Stimulated activated CD8-positive, alpha-beta memory T cell treated with anti-CD3 and anti-CD28 coated beads, Interleukin-4, amount 100 ng/mL, for 4 hours (primary cell): ENCODE results near the gene SAMD8.
"Not testable (repeated sequence)": the region's sequence is repeated elsewhere in the genome, so short reads cannot be mapped to it uniquely, and the experiment has no call there.

Experiments used
- DNase-seq, 2 donors: peaks; one replicate each; pipeline ENCODE4 v3.0.0-alpha.2; 2020; ENCODE audit warnings: low read depth in 2 of 2, low spot score in 1 of 2

The SAMD8 gene

DNA sequence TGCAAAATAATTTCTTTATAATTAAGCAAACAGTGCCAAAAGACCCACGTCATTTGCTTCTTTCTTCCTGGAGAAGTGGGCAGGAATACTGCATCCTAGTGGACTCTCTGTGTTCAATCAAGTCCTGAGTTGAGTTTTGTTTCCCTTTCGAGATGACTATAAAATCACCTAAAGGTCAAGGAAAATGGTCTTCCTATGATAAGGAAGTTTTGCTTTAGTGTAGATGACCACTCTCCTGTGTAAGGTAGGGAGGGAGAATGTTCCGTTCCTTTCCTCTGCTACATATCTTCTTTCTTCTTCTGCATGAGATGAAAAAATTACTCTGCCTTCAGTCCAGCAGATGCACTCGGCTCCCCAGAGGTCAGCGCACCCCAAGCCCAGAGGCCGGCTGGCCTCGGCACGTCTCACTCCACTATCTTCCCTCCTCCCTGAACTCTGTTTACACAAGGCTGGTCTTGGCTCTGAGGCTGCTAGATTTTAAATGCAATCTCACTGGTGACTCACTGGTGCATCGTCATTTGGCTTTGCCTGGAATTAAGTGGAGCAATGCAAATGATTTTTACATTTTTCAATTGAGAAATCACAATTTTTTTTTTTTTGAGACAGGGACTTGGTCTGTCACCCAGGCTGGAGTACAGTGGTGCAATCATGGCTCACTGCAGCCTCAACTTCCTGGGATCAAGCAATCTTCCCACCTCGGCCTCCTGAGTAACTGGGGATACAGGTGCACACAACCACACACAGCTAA, 80.5 kb downstream of the SAMD8 start:
- DNase-seq = no peak

DNA sequence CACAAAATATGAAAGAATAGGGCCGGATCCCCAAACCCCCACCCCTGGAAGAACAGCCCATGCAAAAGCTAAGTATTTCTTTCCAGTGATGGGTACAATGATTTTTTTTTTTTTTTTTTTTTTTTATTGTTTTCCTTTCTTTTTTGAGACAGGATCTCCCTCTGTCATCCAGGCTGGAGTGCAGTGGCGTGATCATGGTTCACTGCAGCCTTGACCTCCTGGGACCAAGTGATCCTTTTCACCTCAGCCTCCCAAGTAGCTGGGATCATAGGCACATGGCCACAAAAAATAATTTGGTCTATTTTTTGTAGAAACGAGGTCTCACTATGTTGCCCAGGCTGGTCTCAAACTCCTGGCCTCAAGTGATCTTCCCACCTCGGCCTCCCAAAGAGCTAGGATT, 83.2 kb downstream of the SAMD8 start:
- DNase-seq = not testable (repeated sequence)

DNA sequence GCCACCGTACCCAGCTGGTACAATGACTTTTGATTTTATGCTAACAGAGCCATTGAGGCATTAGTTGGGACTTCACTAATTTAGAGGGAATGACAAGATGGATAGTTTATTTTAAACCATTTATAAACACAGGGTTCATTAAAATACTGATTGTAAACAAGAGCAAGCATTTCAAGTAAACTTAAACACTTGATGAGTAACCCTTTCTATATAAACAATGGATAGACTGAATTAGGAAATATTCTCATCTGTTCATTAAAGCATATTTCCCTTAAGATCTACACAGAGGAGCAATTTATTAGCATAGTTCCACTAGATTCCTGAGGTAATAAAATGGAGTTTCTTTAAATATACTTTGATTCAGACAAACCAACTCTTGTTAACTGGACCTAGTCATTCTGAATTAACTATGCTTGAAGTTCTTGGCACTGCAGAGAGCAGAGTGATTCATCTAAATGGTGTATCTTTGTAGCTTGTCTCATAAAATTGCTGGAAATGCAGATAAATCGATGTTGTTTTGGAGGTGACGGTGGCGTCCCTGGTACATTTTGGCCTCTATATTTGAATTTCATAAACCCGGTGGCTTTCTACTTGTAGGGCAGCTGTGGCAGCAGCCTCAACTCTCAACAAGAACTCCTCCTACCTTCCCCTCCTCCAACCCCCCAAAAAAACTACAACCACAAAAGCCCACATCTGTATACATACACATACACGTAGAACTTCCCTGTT, 83.7 kb downstream of the SAMD8 start:
- no peak for DNase-seq

DNA sequence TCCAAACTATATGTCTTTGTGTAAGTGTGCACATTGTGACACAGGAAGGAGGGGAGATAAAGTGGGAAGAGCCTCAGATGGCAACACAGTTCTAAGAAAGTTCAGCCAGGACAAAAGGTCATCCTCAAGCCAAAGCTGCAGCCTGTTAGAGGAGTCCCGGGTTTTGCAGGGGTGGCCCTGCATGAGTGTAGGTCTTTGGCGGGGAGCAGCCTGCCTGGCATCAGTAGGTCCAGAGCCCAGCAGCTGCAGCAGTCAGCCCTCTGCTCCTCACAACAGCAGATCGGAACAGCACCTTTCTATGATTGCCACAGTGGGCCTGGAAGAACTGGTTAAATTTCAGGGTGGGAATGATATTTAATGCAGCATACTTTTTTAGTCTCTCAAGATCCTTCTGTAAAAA, 85.6 kb downstream of the SAMD8 start:
- DNase-seq = no peak

DNA sequence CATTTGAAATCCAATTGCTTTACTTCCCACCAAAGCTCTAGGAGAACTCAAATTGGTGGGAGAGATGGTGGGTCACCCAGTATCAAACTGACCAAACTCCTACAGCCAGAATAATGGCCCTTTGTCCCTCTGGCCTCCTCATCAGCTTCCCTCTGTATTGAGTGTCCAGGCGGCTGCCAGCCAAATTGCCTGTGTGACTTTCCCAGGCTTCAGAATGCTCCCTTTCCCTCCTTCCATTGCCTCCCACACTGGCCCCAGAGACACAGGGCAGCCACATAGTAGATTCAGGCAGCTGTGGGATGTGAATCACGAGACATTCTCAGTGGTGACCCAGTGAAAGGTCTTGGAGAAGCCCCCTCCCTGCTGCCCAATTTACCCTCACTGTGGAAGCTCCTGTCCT, 86.5 kb downstream of the SAMD8 start:
- no peak for DNase-seq

DNA sequence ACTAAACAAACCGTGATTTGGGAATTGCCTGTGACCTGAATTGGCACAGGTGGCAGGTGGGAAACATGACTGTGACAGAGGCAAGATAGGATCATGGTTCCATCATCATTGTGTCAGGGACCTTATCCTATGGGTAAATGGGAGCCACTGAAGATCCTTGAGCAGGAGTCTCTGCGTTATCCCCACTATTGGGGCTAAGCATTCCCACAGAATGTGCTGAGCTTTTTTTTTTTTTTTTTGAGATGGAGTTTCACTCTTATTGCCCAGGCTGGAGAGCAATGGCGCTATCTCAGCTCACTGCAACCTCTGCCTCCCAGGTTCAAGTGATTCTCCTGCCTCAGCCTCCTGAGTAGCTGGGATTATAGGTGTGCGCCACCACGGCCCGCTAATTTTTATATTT, 88.5 kb downstream of the SAMD8 start:
- DNase-seq = not testable (repeated sequence)

DNA sequence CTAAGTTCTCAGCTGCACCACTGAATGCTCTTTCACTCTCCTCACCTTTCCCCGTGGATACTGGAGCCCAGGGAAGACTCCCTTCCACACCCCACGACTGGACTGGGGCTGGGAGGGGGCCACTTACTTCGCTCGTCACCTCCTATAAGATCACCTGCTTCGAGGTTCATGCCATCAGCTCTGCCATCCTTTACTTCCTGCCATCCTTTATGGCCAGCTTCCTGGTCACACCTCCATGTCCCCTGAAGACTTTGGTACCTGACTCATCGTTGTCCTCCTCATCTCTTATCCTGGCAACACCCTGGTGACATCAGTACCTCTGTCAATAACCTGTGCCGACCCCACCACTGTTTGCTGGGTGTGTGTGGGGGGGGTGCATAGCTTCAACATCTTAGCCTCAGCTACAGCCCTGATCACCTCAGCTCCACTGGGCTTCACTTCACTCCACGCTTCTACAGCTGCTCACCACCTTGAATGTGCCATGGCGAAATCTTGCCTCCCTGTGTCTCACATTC, 90.4 kb downstream of the SAMD8 start:
- no peak for DNase-seq

DNA sequence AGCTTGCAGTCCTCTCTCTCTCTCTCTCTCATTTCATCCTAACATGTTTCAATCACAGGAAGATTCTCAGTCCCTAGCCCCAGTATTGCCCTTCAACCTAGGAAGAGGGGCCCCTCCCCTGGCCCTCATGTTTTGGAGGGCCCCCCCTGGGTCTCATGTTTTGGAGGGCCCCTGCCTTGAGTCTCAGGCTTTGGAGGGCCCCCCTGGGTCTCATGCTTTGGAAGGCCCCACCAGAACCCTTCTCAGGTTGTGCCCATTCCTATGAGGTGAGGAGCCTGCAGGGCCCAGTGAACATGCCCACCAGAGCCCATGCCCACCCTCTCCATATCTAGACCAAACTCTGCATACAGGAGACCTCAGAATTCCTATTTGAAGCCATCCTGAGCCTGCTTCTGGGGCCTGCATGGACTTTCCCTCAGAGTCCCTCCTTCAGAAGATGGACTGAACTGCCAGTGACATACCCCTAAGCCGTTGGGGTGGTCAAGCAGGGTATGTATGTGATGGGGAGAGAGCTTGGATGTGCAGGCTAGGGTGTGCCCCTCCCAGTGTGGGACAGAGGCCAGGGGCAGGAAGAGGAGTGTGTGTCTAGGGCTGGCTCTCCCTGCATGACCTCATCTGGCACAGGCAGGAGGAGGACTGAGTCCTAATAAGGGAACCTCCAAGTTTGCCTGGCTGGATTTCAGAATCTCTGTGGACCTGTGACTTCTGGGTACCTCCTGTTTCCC, 91.0 kb downstream of the SAMD8 start:
- no peak for DNase-seq

DNA sequence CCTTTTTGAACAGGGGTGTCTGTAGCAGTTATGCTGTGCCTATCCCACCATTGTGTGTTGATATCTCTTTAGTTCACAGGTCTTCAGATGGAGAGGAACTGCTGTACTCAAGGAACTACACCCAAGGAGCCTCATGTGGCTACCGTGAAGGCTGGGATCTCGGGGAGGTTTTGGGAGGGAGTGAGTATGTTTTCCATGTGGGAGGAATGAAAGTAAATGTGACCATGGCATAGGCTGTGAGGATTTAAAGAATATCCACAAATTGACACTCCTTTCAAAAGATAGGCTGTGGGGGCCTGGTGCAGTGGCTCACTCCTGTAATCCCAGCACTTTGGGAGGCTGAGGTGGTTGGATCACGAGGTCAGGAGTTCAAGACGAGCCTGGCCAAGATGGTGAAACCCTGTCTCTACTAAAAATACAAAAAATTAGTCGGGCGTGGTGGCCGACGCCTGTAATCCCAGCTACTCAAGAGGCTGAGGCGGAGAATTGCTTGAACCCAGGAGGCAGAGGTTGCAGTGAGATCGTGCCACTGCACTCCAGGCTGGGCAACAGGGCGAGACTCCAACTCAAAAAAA, 91.7 kb downstream of the SAMD8 start:
- not testable (repeated sequence) for DNase-seq

DNA sequence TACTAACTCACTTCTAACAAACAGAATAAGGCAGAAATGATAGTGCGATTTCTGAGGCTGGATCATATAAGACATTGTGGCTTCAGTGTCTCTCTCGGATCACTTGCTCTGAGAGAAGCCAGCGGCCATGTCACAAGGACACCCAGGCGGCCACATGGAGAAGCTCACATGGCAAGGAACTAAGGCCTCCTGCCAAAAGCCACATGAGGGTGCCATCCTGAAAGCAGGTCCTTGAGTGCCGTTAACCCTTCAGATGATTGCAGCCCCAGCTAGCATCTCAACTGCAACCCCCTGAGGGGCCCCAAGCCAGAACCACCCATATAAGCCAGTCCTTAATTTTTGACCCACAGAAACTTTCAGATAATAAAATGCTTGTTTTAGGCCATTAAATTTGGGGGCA, 92.3 kb downstream of the SAMD8 start:
- no peak for DNase-seq

DNA sequence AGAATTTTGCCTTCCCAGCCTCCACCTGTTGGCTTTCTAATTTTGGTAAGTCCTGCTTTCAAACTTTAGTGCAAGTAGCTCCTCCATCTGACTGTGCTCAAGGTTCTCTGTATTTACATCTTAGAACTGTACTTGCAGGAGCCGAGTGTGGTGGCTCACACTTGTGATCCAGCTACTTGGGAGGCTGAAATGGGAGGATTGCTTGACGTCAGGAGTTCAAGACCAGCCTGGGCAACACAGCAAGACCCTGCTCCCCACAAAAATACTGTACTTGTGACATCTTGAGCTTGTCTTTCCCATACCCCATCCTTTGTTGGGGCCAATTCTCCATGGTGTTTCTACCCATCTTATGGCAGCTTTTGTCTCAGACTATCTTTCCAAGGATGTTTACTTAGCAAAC, 94.5 kb downstream of the SAMD8 start:
- DNase-seq = no peak

DNA sequence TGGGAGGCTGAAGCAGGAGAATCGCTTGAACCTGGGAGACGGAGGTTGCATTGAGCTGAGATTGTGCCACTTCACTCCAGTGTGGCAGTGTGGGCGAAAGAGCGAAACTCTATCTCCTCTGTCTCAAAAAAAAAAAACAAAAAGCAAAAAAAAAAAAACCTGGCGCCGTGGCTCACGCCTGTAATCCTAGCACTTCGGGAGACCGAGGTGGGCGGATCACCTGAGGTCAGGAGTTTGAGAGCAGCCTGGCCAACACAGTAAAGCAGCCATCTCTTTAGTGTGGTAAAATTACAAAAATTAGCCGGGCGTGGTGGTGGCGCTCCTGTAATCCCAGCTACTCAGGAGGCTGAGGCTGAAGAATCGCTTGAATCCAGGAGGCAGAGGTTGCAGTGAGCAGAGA, 95.2 kb downstream of the SAMD8 start:
- not testable (repeated sequence) for DNase-seq

DNA sequence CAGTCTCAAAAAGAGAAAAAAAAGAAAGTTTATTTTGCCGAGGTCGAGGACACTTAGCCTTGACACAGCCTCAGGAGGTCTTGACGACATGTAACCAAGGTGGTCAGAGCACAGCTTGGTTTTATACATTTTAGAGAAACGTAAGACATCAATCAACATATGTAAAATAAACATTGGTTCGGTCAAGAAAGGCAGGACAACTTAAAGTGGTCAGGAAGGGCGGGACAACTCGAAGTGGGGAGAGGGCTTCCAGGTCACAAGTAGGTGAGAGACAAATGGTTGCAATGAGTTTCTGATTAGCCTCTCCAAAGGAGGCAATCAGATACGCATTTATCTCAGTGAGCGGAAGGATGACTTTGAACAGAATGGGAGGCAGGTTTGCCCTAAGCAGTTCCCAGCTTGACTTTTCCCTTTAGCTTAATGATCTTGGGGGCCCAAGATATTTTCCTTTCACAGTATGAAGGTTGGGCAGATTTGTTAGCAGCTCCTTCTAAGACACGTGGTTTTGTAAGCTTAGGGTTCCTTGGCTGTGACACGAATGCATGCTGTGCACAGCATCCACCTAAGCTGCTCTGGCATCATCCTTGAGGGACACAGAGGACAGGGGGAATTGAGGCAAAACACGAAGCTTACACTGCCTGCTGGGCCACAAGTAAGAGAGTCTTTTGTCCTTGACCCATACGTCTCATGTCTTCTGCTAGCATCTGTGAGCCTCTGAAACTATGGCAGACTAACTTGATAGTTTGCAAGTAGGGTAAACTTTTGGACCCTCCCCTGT, 95.8 kb downstream of the SAMD8 start:
- no peak for DNase-seq

DNA sequence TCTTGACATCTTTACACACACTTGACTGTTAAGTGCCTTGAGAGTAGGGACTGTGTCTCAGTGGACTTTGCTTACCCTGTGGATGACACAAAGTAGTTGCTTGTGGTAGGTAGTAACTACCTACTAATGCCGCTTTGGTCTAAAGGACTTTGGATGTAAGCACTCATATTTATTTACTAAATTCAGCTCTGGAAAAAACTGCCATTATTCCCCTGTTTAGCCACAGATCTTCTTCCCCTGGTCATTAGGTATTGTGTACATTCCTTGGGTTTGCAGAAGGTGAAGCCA, 96.3 kb downstream of the SAMD8 start:
- no peak for DNase-seq

DNA sequence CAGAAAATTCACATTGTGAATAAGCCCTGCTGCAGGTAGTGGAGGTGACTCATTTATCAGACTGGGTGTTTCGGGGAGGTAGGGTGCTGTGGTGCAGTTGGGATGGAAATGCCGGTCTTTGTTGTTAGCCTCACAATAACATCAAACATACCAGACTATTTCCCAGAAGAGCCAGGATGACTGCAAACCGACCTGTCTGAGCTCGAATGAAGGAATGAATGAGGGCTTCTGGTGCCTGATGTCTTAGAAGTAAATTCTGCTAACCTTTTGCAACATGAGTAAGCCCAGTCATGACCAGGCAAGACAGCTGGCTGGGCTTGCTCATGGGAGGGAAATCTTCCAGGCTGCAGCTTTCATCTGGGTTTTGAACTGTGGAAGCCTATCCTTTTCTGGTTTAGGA, 96.7 kb downstream of the SAMD8 start:
- no peak for DNase-seq

DNA sequence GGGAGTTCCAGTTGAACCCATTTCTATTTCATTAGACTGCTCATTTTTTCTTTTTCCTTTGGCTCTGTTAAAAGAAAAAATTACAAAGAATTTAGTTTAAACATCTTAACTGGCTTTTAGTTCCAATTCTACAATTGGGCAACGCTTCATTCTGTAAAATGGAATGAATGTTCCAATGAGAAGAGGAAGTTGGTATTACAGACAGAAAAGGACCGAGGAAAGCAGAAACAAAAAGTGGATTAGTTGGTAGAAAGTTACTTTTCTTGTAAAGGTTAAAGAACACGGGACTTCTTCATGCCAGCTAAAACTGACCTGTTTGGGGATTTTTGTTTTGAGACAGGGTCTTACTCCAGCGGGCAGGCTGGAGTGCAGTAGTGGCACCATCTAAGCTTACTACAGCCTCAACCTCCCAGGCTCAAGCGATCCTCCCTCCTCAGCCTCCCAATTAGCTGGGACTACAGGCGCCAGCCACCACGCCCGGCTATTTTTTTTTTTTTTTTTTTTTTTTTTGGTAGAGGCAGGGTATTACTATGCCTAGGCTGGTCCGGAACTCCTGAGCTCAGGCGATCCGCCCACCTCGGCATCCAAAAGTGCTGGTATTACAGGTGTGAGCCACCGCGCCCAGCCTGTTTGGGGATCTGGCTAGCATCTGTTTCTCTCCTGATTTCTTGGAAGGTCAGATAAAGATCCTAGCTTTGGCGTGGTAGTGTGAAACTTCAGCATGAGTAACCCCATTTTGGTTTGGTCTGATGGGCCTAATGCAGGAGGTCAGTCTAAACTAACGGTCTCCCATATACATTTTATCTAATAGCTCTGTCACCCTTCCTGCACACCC, 97.8 kb downstream of the SAMD8 start:
- DNase-seq = no peak

DNA sequence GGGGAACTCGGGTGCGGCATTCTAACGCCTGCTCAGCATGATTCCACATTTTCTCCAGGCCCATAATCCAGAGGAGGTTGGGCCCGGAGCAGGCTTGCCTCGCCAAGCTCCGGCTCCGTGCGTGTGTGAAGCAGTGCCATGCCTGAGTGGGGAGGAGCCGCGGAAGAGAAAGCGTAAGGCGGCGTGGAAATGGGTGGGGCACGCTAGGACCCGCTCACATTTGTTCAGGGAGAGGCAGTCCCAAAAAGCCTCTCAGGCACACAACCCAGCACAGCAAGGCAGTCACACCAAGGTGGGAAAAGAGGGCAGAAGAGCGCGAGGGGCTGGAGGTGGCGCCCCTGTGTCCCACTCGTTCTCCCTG, 98.4 kb downstream of the SAMD8 start:
- DNase-seq = peak; percentile 51 to 60

DNA sequence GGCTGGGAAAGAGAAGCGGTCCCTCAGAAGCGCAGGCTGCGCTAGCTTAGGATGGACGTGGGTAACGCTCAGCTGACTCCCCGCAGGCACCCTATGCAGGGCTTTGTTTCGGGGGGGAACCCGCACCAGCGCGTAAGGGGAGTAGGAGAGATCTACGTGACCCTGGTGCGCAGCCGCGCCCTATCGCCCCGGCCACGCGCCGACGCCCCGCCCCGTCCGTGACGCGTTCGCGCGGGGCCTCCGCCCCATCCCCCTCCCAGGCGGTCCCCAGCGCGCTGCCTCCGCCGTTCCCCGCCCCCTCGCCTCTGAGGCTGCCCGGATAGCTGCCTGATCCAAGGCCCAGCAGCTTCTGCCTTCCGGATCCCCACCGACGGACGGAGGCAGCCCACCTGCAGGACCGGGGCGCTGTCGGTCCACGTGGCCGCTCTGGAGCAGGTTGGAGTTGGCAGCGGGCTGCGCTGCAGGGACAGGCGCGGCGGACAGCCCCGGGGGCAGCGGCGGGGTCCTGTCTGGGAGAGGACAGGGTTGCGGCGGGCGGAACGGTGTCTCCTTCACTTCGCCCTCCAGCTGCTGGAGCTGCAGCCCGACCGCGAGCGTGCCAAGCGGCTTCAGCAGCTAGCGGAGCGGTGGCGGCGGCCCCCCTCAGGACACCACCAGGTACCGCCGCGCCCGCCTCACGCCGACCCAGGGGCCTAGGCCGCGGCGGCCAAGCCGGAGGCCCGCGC, 99.0 kb downstream of the SAMD8 start, which contains the start of gene VDAC2:
TSS of gene VDAC2 (plus strand) at position 515 of the 725 bp plus-strand sequence. CDS start 363 bp downstream, outside the sequence.
- peak; percentile 85 to 90 for DNase-seq

DNA sequence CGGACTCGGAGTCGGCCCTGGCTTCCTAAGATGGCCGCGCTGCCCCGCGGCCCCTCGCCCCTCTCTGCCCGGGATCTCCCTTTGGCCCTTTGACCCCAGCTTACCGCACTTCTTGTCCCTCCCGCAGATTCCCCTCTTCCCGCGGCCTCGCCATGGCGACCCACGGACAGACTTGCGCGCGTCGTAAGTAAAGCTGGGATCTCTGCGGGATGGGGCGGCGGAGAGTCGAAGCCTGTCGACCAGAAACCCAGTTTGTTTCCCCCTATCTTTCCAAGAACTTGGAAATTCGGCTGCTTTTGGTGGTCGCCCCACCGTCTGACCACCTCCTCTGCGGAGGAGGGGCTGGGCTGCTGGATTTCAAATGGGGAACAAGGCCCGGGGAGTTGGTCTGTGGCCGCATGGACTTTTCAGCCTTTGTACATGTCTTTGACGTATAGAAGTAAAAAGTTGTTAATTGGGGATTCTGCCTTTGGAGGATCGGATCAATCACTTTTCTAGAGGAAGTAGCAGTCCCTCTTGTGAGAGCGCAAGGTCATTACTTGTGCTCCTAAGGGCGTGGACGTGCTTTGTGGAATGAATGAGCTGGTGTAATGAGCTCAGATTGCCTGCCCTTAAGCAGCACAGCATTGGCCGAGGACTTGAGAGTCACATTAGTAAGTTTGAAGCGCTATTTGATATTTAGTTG, 99.7 kb downstream of the SAMD8 start:
- DNase-seq = no peak
